Left hindlimb (tissue), 1 donor: Measurements from ENCODE around the gene GPR152.
"Not testable (repeated sequence)": the region's sequence is repeated elsewhere in the genome, so short reads cannot be mapped to it uniquely, and the experiment has no call there.

ENCODE experiments used
- DNase-seq: peaks from one replicate; pipeline ENCODE4 v3.0.0-alpha.2; 2018

GPR152 gene

GRCh38 chr11:67489203-67489884 is 36.8 kb upstream of the GPR152 start:
- DNase-seq = no peak

GRCh38 chr11:67486481-67487195 is 34.1 kb upstream of the GPR152 start:
- no peak for DNase-seq

- DNase-seq = not testable (repeated sequence)
These were observed 33.4 kb upstream of the GPR152 start for GRCh38 chr11:67485873-67486361.

- no peak for DNase-seq
These were observed 32.4 kb upstream of the GPR152 start for GRCh38 chr11:67484847-67485311.

GRCh38 chr11:67483831-67484665 is 31.5 kb upstream of the GPR152 start:
- DNase-seq = no peak

- DNase-seq = peak; percentile 98
These were observed 30.6 kb upstream of the GPR152 start, which contains the start of gene AIP for GRCh38 chr11:67482827-67483798. AIP (plus strand) TSS chr11:67483026; CDS start chr11:67483159, 133 bp downstream.

- DNase-seq = no peak
These were observed 29.8 kb upstream of the GPR152 start for GRCh38 chr11:67482275-67482826.

GRCh38 chr11:67477344-67478050 is 25.0 kb upstream of the GPR152 start:
- not testable (repeated sequence) for DNase-seq

GRCh38 chr11:67476692-67477091 is 24.2 kb upstream of the GPR152 start:
- not testable (repeated sequence) for DNase-seq

- no peak for DNase-seq
These were observed 20.4 kb upstream of the GPR152 start for GRCh38 chr11:67472882-67473281.

GRCh38 chr11:67470337-67471002 is 17.9 kb upstream of the GPR152 start:
- DNase-seq = no peak

- DNase-seq = no peak
These were observed 16.9 kb upstream of the GPR152 start for GRCh38 chr11:67469508-67469811.

GRCh38 chr11:67468759-67469507 is 16.4 kb upstream of the GPR152 start, which contains the start of gene TMEM134:
TMEM134 (minus strand) TSS chr11:67469251; CDS start chr11:67469192, 59 bp downstream.
- DNase-seq = peak; percentile 96

GRCh38 chr11:67468456-67468758 is 15.9 kb upstream of the GPR152 start:
- no peak for DNase-seq

GRCh38 chr11:67468056-67468455 is 15.5 kb upstream of the GPR152 start:
- no peak for DNase-seq

- DNase-seq = no peak
These were observed 14.6 kb upstream of the GPR152 start for GRCh38 chr11:67466962-67467771.

- no peak for DNase-seq
These were observed 13.8 kb upstream of the GPR152 start for GRCh38 chr11:67466367-67466766.

GRCh38 chr11:67465530-67465929 is 13.0 kb upstream of the GPR152 start:
- not testable (repeated sequence) for DNase-seq

- DNase-seq = no peak
These were observed 12.6 kb upstream of the GPR152 start for GRCh38 chr11:67465189-67465510.
